ENCODE data around the gene PSORS1C2. TPM values are rescaled to one million over a fixed set of nuclear protein-coding genes. Genes with fewer than 3 reads are reported as not detected.
A peak's percentile ranks its signal among the peaks of the same experiment; 100 is the strongest.

Gene PSORS1C2
- total and polyA plus RNA-seq, 2 experiments from 2014 or later, result not detected

DNA sequence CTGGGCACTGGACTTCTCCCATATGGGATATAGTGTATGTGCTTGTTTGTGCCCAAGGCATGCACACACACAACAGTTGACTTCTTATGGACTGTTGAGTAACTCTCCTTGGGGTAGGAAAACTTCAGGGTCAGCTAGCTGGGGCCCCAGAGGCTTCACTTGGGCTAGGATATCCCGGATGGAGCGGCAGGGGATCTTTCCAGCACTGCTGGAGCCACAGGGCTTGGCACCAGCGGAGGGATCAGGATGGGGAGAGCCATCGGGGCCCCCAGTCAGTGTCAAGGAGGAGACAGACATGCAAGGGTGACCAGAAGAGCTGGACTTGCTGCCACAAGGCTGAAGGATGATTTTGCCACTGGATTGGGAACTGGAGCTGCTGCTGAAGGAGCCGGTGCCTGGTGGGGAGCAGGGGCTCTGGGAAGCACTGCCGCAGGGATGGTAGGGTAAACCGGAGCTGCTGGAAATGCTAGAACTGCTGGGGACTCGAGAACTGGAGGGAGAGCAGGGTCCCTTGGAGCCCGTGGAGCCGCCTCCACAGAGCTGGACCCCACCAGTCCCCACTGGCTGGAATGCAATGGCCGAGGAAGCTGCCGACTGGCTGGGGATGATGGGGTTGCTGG, 22.8 kb downstream of the PSORS1C2 start:
- peaks cover 28% of the 10 kb centered on the region for H3K4me1 ChIP-seq (ENCODE audit: insufficient read depth)
- no peaks in the 10 kb centered on the region for H3K27me3 ChIP-seq (replicated peaks; ENCODE audit: insufficient read depth)
- in situ Hi-C loops (cut with MboI), result no loop called here
- H3K36me3 ChIP-seq (ENCODE audit: low read depth), result no peaks in the 10 kb centered on the region
- H3K4me2 ChIP-seq (ENCODE audit: unreplicated experiment), result no peak overlapping the region
- H3F3A ChIP-seq (ENCODE audit: insufficient read depth), result peaks cover 20% of the 10 kb centered on the region
- TF ChIP-seq EZH2phosphoT487 (IDR thresholded peaks at IDR 0.05; ENCODE audit: insufficient read depth, low read depth) (no peak), EZH2 (IDR thresholded peaks at IDR 0.05; ENCODE audit: insufficient read depth, poor library complexity, severe bottlenecking) (no peak)
- 95 to 97% methylated on average over 12 of the region's 12 CpGs for WGBS, 2 experiments (ENCODE audit: low coverage in 1 of 2, low lambda C conversion rate in 2 of 2, missing lambda C conversion rate in 2 of 2)
- no peak overlapping the region for H2AFZ ChIP-seq
- no peaks in the 10 kb centered on the region for H4K20me1 ChIP-seq (ENCODE audit: insufficient read depth)
- no peak overlapping the region for H3K4me3 ChIP-seq
- H3K9ac ChIP-seq, result no peak overlapping the region
- no peaks in the 10 kb centered on the region for H3K9me3 ChIP-seq (ENCODE audit: low read depth)
- H3K27ac ChIP-seq, result no peak overlapping the region
- H3K79me2 ChIP-seq (ENCODE audit: insufficient read depth), result no peaks in the 10 kb centered on the region
- no peaks in the 10 kb centered on the region for H3K9me2 ChIP-seq (ENCODE audit: insufficient read depth)
- no peak for DNase-seq

DNA sequence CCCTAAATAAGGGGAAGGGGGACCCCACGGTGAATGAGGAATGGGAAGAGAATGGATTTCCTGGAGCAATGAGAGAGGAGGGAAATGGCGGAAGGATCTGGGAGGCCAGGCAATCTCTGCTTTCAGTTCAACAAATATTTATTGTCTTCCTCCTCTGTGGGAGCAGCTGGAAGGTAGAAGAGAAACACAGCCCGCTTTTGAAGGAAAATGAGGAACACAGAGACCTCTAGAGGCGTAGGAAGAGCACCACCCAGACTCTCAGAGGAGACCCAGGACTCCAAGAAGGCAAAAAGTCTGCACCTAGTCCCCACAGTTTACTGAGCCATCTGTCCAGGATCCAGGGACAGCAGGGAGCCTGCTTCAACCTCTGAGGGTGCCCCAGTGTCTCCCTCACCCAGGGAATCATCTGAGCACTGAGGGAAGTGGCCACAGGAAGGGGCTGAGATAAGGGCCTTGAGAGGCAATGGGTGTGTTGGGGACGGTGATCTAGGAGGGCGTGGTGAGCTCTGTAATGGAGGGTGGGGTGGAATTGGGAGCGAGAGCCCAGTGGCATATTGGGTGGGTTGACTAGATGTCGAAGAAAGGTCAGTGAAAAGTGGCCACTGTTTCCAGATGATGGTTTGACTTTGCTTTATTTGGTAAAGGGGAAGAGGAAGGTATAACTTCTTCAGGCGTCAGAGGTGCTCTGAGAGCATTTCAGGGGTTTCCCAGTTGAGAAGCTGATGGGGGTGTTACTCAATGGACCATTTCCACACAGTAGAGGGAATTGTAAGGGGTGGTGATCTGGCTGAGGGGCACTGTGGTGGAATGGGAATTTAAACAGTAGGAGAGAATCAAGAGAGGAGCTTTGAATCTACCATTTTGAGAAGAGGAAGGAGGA, 23.7 kb downstream of the PSORS1C2 start:
- TF ChIP-seq EZH2 (IDR thresholded peaks at IDR 0.05; ENCODE audit: insufficient read depth, poor library complexity, severe bottlenecking), result no peak
- no peak for TF ChIP-seq EZH2phosphoT487 (IDR thresholded peaks at IDR 0.05; ENCODE audit: insufficient read depth, low read depth)
- DNase-seq, result peak; percentile 84
- in situ Hi-C loops (cut with MboI), result no loop called here
- H3K36me3 ChIP-seq (ENCODE audit: low read depth), result no peaks in the 10 kb centered on the region
- peaks cover 20% of the 10 kb centered on the region for H3F3A ChIP-seq (ENCODE audit: insufficient read depth)
- H3K9me3 ChIP-seq (ENCODE audit: low read depth), result no peaks in the 10 kb centered on the region
- H3K79me2 ChIP-seq (ENCODE audit: insufficient read depth), result no peaks in the 10 kb centered on the region
- H3K4me2 ChIP-seq (ENCODE audit: unreplicated experiment), result peak overlapping the region; percentile 73
- peak overlapping the region; percentile 68 for H3K4me3 ChIP-seq
- H4K20me1 ChIP-seq (ENCODE audit: insufficient read depth), result no peaks in the 10 kb centered on the region
- peaks cover 28% of the 10 kb centered on the region for H3K4me1 ChIP-seq (ENCODE audit: insufficient read depth)
- H3K9me2 ChIP-seq (ENCODE audit: insufficient read depth), result no peaks in the 10 kb centered on the region
- H3K9ac ChIP-seq, result peak overlapping the region; percentile 84
- H3K27ac ChIP-seq, result peak overlapping the region; percentile 89
- H3K27me3 ChIP-seq (replicated peaks; ENCODE audit: insufficient read depth), result peaks cover 7% of the 10 kb centered on the region; the same call in 1 of the 2 replicates
- H2AFZ ChIP-seq, result peak overlapping the region; percentile 68
- WGBS, 2 experiments (ENCODE audit: low coverage in 1 of 2, low lambda C conversion rate in 2 of 2, missing lambda C conversion rate in 2 of 2), result 27 to 35% methylated on average over 7 to 9 of the region's 9 CpGs

DNA sequence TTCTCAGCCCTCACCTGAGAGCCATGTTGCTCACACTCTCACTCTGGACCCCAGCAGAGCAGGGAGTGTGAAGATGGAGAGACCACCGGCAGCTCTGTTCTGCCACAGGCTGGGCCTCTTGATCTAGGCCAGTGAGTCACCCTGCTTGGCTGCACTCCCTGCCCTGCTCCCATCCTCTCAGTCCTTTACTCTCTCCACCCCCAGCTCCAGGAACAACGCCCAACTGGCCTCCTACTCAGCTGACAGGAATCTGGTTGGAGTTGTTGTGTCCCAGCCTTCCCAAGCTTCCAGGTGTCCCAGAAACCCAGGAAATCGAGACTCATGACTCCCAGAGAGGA, 24.4 kb downstream of the PSORS1C2 start, which contains the start of gene PSORS1C1:
PSORS1C1 (plus strand) TSS at position 260 of the 338 bp plus-strand sequence. CDS start 14,833 bp downstream, outside the sequence.
- WGBS, 2 experiments (ENCODE audit: low coverage in 1 of 2, low lambda C conversion rate in 2 of 2, missing lambda C conversion rate in 2 of 2), result 0% methylated on average over 3 of the region's 3 CpGs
- H3K4me1 ChIP-seq (ENCODE audit: insufficient read depth), result peaks cover 28% of the 10 kb centered on the region
- peak; percentile 97 for DNase-seq
- H3K9me3 ChIP-seq (ENCODE audit: low read depth), result no peaks in the 10 kb centered on the region
- H3K79me2 ChIP-seq (ENCODE audit: insufficient read depth), result no peaks in the 10 kb centered on the region
- H3F3A ChIP-seq (ENCODE audit: insufficient read depth), result peaks cover 20% of the 10 kb centered on the region
- H3K36me3 ChIP-seq (ENCODE audit: low read depth), result no peaks in the 10 kb centered on the region
- peak within 1 kb of the TSS; percentile 68 for H2AFZ ChIP-seq
- peak within 1 kb of the TSS; percentile 84 for H3K9ac ChIP-seq
- TF ChIP-seq EZH2phosphoT487 (IDR thresholded peaks at IDR 0.05; ENCODE audit: insufficient read depth, low read depth) (no peak), EZH2 (IDR thresholded peaks at IDR 0.05; ENCODE audit: insufficient read depth, poor library complexity, severe bottlenecking) (no peak)
- in situ Hi-C loops (cut with MboI), result no loop called here
- H3K4me2 ChIP-seq (ENCODE audit: unreplicated experiment), result peak within 1 kb of the TSS; percentile 73
- peaks cover 13% of the 10 kb centered on the region; the same call in 1 of the 2 replicates for H3K27me3 ChIP-seq (replicated peaks; ENCODE audit: insufficient read depth)
- H4K20me1 ChIP-seq (ENCODE audit: insufficient read depth), result no peaks in the 10 kb centered on the region
- peak within 1 kb of the TSS; percentile 68 for H3K4me3 ChIP-seq
- peak within 1 kb of the TSS; percentile 89 for H3K27ac ChIP-seq
- no peaks in the 10 kb centered on the region for H3K9me2 ChIP-seq (ENCODE audit: insufficient read depth)

DNA sequence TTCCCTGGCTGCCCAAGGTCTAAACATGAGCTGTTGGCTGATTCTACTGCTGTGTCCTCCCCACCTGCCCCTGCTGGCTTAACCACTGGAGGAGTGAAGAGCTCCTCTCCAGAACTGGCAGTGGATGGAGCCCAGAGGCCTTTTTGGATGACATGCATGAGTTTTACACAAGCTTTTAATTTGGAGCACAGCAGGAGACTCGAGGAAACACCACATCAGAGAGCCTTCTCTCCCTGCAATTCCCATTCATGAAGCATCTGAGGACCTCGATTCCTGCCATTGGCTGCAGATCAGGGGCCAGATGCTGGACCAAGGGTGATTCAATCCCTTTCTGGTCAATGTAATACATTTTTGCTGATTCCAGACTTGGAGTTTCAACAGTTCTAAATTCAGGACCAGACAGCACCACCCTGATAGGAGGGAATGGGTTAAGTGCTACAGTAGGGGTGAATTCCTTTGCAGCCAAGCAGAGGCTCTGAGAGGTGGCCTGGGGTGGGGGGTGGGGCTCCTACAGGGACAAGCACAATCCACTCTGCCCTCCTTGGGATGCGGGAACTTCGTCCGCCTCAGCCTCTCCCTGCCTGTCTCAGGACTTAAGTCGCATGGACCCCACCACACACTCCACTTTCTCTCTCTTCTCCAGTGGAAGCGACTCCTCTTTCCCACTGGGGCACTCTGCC, 24.9 kb downstream of the PSORS1C2 start:
- peak overlapping the region; percentile 68 for H2AFZ ChIP-seq
- peak; percentile 91 for DNase-seq
- peak overlapping the region; percentile 73 for H3K4me2 ChIP-seq (ENCODE audit: unreplicated experiment)
- no peaks in the 10 kb centered on the region for H4K20me1 ChIP-seq (ENCODE audit: insufficient read depth)
- H3K36me3 ChIP-seq (ENCODE audit: low read depth), result no peaks in the 10 kb centered on the region
- H3K9ac ChIP-seq, result peak overlapping the region; percentile 84
- no peaks in the 10 kb centered on the region for H3K79me2 ChIP-seq (ENCODE audit: insufficient read depth)
- H3K4me3 ChIP-seq, result peak overlapping the region; percentile 68
- TF ChIP-seq EZH2 (IDR thresholded peaks at IDR 0.05; ENCODE audit: insufficient read depth, poor library complexity, severe bottlenecking) (no peak), EZH2phosphoT487 (IDR thresholded peaks at IDR 0.05; ENCODE audit: insufficient read depth, low read depth) (no peak)
- 1 to 3% methylated on average over 7 of the region's 7 CpGs for WGBS, 2 experiments (ENCODE audit: low coverage in 1 of 2, low lambda C conversion rate in 2 of 2, missing lambda C conversion rate in 2 of 2)
- peaks cover 20% of the 10 kb centered on the region for H3F3A ChIP-seq (ENCODE audit: insufficient read depth)
- in situ Hi-C loops (cut with MboI), result no loop called here
- peak overlapping the region; percentile 89 for H3K27ac ChIP-seq
- H3K9me2 ChIP-seq (ENCODE audit: insufficient read depth), result no peaks in the 10 kb centered on the region
- H3K9me3 ChIP-seq (ENCODE audit: low read depth), result no peaks in the 10 kb centered on the region
- H3K27me3 ChIP-seq (replicated peaks; ENCODE audit: insufficient read depth), result peaks cover 13% of the 10 kb centered on the region; the same call in 1 of the 2 replicates
- H3K4me1 ChIP-seq (ENCODE audit: insufficient read depth), result peaks cover 28% of the 10 kb centered on the region

Measured in GM23248 (cell line).